Adipocyte (in vitro differentiated cells): ENCODE measurements around the gene ARNT2.

ENCODE experiments used
- DNase-seq: peaks from one replicate; pipeline ENCODE4 v3.0.0-alpha.2; 2015; ENCODE audit warnings: low read depth
- H3K27me3 ChIP-seq: replicated peaks from 2 replicates; pipeline ENCODE4 v1.7.0; 2013; ENCODE audit warnings: mild to moderate bottlenecking, low read length, moderate library complexity; ENCODE audit not compliant: control insufficient read depth, insufficient read depth
- H3K36me3 ChIP-seq: 2 replicates; pipeline ENCODE4 v1.7.0; 2013; ENCODE audit warnings: low read length, mild to moderate bottlenecking, moderate library complexity; ENCODE audit not compliant: control insufficient read depth, insufficient read depth, severe bottlenecking
- H3K4me1 ChIP-seq: 2 replicates; pipeline ENCODE4 v1.7.0; 2013; ENCODE audit warnings: mild to moderate bottlenecking, low read length, moderate library complexity; ENCODE audit not compliant: control insufficient read depth, insufficient read depth
- H3K4me3 ChIP-seq: 2 replicates; pipeline ENCODE4 v1.7.0; 2013; ENCODE audit warnings: mild to moderate bottlenecking, low read length, moderate library complexity
- H3K9ac ChIP-seq: 2 replicates; pipeline ENCODE4 v1.7.0; 2013; ENCODE audit warnings: mild to moderate bottlenecking, low read length, moderate library complexity
- H3K9me3 ChIP-seq: 2 replicates; pipeline ENCODE4 v1.7.0; 2013; ENCODE audit warnings: mild to moderate bottlenecking, low read length, moderate library complexity; ENCODE audit not compliant: control insufficient read depth

Gene ARNT2

DNA sequence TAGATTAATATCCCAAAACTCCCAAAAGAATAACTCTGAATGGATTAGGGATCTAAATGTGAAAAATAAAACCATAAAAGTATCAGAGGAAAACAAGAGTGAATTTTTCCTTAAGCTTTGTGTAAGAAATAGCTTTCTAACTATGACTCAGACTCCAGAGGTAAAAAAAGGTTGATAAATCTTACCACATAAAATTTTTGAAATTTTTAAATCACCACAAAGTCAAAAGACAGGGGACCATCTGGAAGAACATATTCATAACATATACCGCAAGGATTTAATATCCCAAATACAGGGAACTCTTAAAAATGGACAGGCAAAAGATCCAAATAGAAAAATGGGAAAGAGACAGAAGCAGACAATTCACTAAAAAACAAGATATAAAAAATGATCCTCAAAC, 145.0 kb downstream of the ARNT2 start:
- H3K4me1 ChIP-seq = peaks cover 30% of the 10 kb centered on the region
- H3K4me3 ChIP-seq = peak overlapping the region; percentile 64
- no peaks in the 10 kb centered on the region for H3K36me3 ChIP-seq
- peaks cover 6% of the 10 kb centered on the region for H3K9me3 ChIP-seq
- H3K27me3 ChIP-seq = no peaks in the 10 kb centered on the region
- peak overlapping the region; percentile 65 for H3K9ac ChIP-seq
- DNase-seq = peak; percentile 80

DNA sequence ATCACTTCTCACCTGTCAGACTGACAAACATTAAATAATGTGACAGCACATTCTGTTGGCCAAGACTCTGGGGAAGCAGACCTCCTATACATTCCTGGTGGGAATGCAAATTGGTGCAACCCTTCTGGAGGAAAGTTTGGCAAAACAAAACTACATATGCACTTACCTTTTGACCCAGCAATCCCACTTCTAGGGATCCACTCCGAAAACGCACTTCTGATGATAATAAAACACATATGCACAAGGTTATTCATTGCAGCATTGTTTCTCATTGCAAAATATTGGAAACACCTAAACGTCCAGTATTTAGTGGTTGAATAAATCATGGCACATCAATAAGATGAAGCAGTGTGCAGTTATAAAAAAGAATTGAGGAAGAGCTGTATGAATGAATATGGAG, 145.5 kb downstream of the ARNT2 start:
- peaks cover 2% of the 10 kb centered on the region for H3K9me3 ChIP-seq
- peaks cover 30% of the 10 kb centered on the region for H3K4me1 ChIP-seq
- H3K27me3 ChIP-seq = no peaks in the 10 kb centered on the region
- H3K9ac ChIP-seq = peak overlapping the region; percentile 65
- no peaks in the 10 kb centered on the region for H3K36me3 ChIP-seq
- H3K4me3 ChIP-seq = peak overlapping the region; percentile 63
- peak; percentile 22 for DNase-seq

DNA sequence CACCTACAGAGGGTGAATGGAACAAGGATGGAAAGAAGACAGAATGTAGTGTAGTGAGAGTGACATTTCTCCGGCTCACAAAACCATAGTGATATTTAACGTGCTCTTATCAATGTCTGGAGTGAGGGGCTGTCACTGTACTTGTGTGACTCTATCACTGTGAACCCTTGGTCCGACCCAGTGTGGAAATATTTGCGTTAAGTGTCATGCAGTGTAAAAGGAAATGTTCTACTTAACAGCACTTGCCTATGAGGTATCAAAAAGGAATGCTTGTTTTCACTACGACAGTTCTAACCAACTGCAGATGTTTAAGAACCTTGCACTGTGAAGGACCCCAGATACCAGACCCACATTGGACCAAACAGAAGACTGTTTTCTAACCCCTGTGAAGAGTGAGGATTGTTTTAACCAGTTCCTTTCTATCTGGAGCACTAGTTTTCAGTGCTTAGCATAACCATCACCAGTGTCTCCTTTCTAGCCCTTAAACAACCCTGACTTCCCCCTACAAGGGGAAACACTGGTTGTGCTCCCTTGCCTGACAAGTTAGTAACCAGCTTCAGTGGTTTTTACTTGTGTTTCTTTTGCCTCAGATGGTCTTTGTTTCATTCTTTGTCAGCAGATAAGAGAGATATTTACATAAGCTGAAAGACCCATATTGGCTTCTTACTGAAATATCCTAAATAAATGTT, 146.2 kb downstream of the ARNT2 start:
- Histone ChIP-seq H3K36me3 (peaks cover 3% of the 10 kb centered on the region), H3K4me1 (peaks cover 30% of the 10 kb centered on the region), H3K9ac (peak overlapping the region; percentile 65), H3K27me3 (no peaks in the 10 kb centered on the region), H3K9me3 (no peaks in the 10 kb centered on the region), H3K4me3 (peak overlapping the region; percentile 63)
- DNase-seq = peak; percentile 92

DNA sequence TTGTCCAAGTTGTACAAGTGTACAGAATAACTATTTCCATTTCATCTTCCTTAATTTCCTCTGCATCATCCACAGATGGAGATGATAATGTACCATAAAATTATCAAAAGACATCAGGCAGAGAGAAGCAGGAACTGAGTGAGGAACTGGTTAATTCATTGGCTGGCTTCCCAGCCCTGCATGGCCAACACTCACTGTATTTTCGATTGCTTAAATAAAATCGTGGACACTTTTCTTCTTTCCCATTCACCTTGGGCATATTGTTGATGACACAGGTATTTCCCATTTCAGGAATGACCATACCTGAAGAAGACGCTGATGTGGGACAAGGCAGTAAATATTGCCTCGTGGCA, 146.7 kb downstream of the ARNT2 start:
- peak; percentile 46 for DNase-seq
- peaks cover 6% of the 10 kb centered on the region for H3K36me3 ChIP-seq
- H3K4me3 ChIP-seq = no peak overlapping the region
- peaks cover 30% of the 10 kb centered on the region for H3K4me1 ChIP-seq
- H3K9me3 ChIP-seq = no peaks in the 10 kb centered on the region
- no peaks in the 10 kb centered on the region for H3K27me3 ChIP-seq
- H3K9ac ChIP-seq = peak overlapping the region; percentile 65

DNA sequence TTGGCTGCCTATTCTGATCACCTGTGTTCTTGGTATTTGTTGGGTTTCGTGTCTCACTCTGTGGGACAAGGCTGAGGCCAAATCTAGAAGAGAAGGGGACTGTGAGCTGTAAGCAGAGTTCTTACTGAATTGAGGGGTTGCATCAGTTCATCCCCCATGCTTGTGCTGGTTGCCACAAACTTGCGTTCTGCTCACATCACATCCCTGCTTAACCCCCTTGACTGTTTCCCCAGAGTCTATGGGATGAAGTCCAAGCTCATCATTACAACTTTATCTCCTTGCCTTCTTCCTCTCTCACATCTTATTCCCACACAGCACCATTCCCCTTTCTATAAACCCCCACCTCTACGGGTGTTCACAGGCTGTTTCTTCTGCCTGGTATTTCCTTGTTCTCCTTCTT, 147.2 kb downstream of the ARNT2 start:
- Histone ChIP-seq H3K9ac (no peak overlapping the region), H3K36me3 (peaks cover 7% of the 10 kb centered on the region), H3K4me3 (no peak overlapping the region), H3K4me1 (peaks cover 30% of the 10 kb centered on the region), H3K27me3 (no peaks in the 10 kb centered on the region), H3K9me3 (no peaks in the 10 kb centered on the region)
- DNase-seq = no peak

DNA sequence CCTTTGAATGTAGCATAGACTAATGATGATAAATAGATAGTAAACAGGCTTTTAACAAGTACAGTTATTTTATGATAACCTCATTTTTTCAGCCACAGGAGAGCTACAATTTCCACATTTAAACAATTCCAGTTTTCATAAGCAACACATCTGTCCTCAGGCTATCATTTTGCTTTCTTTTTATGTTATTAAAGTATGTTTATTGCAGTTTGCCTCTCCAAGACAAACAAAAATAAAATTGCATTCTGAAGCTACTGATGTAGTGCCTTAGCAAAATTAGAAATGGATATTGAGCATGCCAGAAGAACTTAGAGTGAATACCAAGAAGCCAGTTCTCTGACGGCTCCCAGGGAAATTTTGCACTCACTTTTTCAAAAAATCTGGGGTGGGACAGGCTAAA, 150.4 kb downstream of the ARNT2 start:
- Histone ChIP-seq H3K9ac (no peak overlapping the region), H3K4me3 (no peak overlapping the region), H3K36me3 (peaks cover 10% of the 10 kb centered on the region), H3K9me3 (no peaks in the 10 kb centered on the region), H3K27me3 (no peaks in the 10 kb centered on the region), H3K4me1 (peaks cover 28% of the 10 kb centered on the region)
- peak; percentile 40 for DNase-seq

DNA sequence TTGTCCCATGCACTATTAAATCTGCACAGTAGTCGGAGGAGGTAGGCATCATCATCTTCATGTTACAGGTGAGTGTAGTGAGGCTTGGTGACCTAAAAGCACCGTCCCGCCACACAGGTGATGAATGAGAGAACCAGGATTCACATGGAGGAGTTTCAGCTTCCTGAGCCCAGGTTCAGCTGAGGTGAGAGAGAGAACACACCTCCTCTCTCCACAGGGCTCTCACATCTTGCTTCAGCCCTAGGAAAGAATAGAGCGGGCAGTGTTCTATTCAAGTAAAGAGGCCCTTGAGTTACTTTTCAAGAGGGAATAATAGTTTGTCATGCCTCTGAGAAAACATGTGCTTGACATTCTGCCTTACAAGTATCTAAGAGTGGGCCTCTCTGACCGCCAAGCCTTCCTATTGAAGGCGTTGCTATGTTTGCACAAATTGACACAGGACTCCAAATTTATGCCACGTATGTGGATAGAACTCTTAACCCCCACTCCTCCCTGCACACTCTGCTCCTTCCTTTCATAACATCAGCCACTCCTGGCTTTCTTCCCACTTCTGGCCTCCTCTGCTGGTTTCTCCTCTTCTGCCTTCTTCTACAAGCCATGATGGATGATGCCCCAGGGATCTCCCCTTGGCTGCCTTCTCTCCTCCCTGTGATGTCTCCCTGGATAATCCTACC, 152.6 kb downstream of the ARNT2 start:
- Histone ChIP-seq H3K9me3 (no peaks in the 10 kb centered on the region), H3K27me3 (no peaks in the 10 kb centered on the region), H3K4me3 (no peak overlapping the region), H3K4me1 (peaks cover 22% of the 10 kb centered on the region), H3K36me3 (peaks cover 10% of the 10 kb centered on the region), H3K9ac (no peak overlapping the region)
- no peak for DNase-seq

DNA sequence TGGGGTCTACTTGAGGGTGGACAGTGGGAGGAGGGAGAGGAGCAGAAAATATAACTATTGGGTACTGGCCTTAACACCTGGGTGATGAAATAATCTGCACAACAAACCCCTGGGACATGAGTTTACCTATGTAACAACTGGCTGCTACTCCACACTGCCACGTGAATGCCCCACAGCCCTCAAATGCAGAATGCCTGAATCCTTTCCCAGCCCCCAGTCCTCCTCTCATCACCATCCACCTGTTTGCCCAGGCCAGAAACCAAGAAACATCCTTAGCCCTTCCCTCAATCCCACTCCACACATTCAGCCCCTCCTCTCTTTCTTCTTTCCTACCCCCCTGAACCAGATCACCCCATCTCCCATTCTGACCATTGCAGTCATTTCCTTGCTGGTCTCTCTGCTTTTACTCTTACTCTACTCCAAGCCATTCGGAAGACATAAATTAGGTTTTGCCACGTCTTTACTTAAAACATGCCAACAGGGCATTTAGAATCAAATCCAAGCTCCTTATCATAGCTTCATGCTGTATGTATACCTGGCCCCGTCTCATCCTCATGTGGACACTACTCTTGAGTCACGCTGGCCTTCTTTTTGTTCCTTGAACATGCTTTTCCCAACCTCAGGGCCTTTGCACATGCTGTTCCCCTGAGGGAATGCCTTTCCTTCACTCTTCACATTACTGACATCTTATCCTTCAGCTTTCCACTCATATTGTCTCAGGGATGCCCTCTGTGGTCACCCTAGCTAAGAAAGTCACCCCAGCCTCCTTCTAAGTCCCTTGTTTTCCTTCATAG, 153.5 kb downstream of the ARNT2 start:
- Histone ChIP-seq H3K27me3 (no peaks in the 10 kb centered on the region), H3K4me3 (no peak overlapping the region), H3K4me1 (peaks cover 30% of the 10 kb centered on the region), H3K9me3 (no peaks in the 10 kb centered on the region), H3K36me3 (peaks cover 10% of the 10 kb centered on the region), H3K9ac (no peak overlapping the region)
- no peak for DNase-seq

DNA sequence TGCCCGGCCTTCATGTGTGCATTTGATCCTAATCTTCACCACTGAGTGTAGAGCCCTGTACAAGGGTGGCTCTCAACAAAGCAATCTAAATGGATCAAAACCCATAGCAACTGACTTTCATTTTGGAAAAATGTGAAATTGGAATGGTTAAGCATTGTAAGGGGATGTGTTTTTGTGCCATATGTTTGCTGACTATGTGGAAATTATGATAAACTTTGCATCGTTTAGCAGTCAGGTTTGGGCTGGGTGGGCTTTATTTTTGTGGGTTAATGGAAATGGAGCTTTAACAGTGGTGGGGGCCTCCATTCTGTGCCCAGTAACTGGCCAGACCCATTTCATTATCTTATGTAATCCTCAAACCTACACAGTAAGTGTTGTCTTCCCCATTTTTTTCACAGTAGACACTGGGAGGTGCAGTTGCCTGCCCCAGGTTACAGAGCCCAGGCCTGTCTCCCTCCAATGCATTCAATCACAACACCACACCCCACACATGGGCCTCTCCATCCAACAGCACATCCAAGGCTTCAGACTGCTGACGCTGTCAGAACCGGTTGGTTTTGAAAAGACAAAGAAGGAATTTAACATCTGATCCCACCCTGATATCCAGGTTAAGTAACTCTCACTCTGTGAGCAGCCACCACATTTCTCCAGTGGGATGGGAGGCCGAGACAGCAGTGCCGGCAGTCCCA, 154.6 kb downstream of the ARNT2 start:
- Histone ChIP-seq H3K9me3 (no peaks in the 10 kb centered on the region), H3K4me1 (peaks cover 30% of the 10 kb centered on the region), H3K4me3 (no peak overlapping the region), H3K27me3 (no peaks in the 10 kb centered on the region), H3K36me3 (peaks cover 14% of the 10 kb centered on the region), H3K9ac (no peak overlapping the region)
- no peak for DNase-seq

DNA sequence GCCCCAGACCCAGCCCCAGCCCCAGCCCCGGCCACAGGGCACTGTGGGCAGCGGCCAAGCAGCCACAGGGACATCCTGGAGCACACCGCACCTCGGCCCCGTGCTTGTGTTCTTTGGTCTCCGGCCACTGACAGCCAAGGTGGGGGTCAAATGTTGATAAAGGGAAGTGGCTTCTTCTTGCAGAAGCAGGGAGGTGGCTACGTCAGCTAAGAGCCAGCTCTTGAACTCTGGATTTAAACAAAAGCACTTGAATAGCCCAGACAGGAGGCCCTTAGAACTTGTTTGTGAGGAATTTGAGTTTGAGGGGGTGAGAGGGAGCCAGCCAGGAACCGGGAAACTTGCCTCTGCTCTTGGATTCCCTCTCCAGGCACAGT, 155.1 kb downstream of the ARNT2 start:
- Histone ChIP-seq H3K4me3 (no peak overlapping the region), H3K36me3 (peaks cover 16% of the 10 kb centered on the region), H3K9me3 (no peaks in the 10 kb centered on the region), H3K27me3 (no peaks in the 10 kb centered on the region), H3K9ac (no peak overlapping the region), H3K4me1 (peaks cover 30% of the 10 kb centered on the region)
- DNase-seq = no peak

DNA sequence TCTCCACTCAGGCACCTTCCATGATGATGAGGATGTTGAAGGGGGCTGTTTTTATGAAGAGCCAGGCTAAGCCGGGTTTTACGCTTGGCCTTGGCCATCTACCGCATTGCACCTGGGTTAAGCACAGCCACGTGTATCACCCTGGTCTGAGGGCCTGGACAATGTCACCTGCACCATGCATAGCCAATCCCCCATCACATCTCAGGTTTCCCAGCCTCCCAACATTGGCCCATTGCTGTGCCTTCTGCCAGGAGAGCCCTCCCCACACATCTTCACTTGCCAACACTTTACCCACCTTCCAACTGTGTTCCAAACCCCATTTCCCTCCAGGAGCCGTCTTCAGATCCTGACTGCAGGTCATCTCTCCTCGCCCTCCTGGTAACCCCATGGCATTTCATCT, 155.6 kb downstream of the ARNT2 start:
- H3K27me3 ChIP-seq = no peaks in the 10 kb centered on the region
- H3K36me3 ChIP-seq = peaks cover 16% of the 10 kb centered on the region
- H3K4me3 ChIP-seq = no peak overlapping the region
- no peak for DNase-seq
- peaks cover 30% of the 10 kb centered on the region for H3K4me1 ChIP-seq
- H3K9ac ChIP-seq = no peak overlapping the region
- H3K9me3 ChIP-seq = no peaks in the 10 kb centered on the region
